ENCODE measurements around the gene RRM1. TPM values are rescaled to one million over a fixed set of nuclear protein-coding genes. Genes with fewer than 3 reads are reported as not detected.

RRM1 gene
- polyA plus RNA-seq, 1 experiment, result 57.4 TPM

DNA sequence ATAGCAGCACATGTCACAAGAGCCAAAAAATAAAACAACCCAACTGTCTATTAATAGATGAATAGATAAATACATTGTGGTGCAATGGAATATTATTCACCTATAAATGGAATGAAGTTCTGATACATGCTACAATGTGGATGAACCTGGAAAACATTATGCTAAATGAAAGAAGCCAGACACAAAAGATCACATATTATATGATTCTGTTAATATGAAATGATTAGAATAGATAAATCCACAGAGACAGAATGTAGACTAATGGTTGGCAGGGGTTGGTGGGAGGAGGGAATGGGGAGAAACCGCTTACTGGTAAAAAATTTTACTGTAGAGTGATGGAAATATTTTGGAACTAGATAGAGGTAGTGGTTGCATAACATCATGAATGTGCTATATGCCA is 32.9 kb upstream of the RRM1 start:
- Histone ChIP-seq H3K27ac (ENCODE audit: low read depth, low read length) (no peak overlapping the region), H3K9me3 (ENCODE audit: control insufficient read depth, insufficient read depth, low read length) (no peaks in the 10 kb centered on the region), H3K27me3 (ENCODE audit: control insufficient read depth, insufficient read depth, low read length) (no peaks in the 10 kb centered on the region), H3K4me3 (ENCODE audit: low read depth, low read length) (no peak overlapping the region)
- DNase-seq (ENCODE audit: low read depth, low spot score), result no peak
- CTCF ChIA-PET, result interaction anchor here (1.1 to 8.3 kb wide), 4 partner anchors 11 to 220 kb away, joined by 4 to 91 read pairs (median 12); partner anchors contain the start of gene STIM1
- POLR2A ChIA-PET, result no interaction called here
- TF ChIP-seq, protein P1, sequence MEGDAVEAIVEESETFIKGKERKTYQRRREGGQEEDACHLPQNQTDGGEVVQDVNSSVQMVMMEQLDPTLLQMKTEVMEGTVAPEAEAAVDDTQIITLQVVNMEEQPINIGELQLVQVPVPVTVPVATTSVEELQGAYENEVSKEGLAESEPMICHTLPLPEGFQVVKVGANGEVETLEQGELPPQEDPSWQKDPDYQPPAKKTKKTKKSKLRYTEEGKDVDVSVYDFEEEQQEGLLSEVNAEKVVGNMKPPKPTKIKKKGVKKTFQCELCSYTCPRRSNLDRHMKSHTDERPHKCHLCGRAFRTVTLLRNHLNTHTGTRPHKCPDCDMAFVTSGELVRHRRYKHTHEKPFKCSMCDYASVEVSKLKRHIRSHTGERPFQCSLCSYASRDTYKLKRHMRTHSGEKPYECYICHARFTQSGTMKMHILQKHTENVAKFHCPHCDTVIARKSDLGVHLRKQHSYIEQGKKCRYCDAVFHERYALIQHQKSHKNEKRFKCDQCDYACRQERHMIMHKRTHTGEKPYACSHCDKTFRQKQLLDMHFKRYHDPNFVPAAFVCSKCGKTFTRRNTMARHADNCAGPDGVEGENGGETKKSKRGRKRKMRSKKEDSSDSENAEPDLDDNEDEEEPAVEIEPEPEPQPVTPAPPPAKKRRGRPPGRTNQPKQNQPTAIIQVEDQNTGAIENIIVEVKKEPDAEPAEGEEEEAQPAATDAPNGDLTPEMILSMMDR (IDR thresholded peaks at IDR 0.05; ENCODE audit: low read depth, low read length), result no peak

DNA sequence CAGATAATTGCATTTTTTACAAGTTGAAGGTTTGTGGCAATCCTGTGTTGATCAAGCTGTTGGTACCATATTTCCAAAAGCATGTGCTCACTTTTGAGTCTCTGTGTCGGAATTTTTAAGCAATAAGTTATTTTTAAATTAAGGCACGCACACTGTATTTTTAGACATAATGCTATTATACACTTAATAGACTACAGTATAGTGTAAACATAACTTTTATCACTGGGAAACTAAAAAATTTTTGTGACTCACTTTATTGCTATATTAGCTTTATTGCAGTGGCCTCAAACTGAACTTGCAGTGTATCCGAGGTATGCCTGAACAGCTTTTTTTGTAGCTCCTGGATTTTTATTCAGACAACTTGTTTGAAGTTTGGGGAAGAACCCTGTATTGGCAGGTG is 31.3 kb upstream of the RRM1 start:
- CTCF ChIA-PET, result interaction anchor here (2.6 to 20.7 kb wide), 2 partner anchors 9 to 215 kb away, joined by 39 to 1559 read pairs; partner anchors contain the start of genes RHOG and STIM1
- H3K27ac ChIP-seq (ENCODE audit: low read depth, low read length), result no peak overlapping the region
- H3K9me3 ChIP-seq (ENCODE audit: control insufficient read depth, insufficient read depth, low read length), result no peaks in the 10 kb centered on the region
- TF ChIP-seq, protein P1 (IDR thresholded peaks at IDR 0.05; ENCODE audit: low read depth, low read length), result no peak
- no peak for DNase-seq (ENCODE audit: low read depth, low spot score)
- no peaks in the 10 kb centered on the region for H3K27me3 ChIP-seq (ENCODE audit: control insufficient read depth, insufficient read depth, low read length)
- H3K4me3 ChIP-seq (ENCODE audit: low read depth, low read length), result no peak overlapping the region
- POLR2A ChIA-PET, result no interaction called here

DNA sequence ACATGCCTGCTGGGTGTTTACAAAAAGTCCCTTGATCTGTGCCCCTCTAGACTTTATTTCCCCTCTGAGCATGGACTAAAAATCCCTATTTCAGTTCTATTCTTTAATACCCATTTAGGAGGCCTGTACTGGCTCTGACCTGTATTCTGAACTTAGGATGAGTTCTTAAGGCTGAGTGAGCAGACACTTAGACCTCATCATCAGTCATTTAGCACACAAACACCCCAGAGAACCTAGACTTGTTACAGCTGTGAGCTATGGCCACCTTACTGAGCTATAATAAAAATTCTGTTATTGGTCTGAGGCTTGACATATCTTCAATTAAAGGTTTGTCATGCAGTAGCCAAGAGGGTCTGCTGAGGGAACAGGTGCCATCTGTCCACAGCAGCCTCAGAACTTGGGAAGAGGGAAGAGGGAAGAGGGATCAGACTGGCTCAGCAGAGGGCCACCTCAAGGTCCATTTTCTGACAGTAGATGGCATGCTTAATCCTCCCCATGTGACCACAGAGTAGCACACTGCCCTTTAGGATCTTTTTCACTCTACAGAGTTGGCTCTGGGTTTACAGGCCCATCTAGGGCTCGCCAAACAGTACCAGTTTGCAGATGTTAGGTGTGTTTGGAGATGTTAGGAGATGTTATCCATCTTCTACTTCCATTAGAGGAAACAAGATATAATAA is 30.2 kb upstream of the RRM1 start:
- Histone ChIP-seq H3K4me3 (ENCODE audit: low read depth, low read length) (no peak overlapping the region), H3K9me3 (ENCODE audit: control insufficient read depth, insufficient read depth, low read length) (no peaks in the 10 kb centered on the region), H3K27ac (ENCODE audit: low read depth, low read length) (no peak overlapping the region), H3K27me3 (ENCODE audit: control insufficient read depth, insufficient read depth, low read length) (no peaks in the 10 kb centered on the region)
- DNase-seq (ENCODE audit: low read depth, low spot score), result no peak
- TF ChIP-seq, protein P1 (IDR thresholded peaks at IDR 0.05; ENCODE audit: low read depth, low read length), result no peak
- ChIA-PET CTCF (interaction anchor here (2.6 to 20.7 kb wide), 2 partner anchors 8 to 216 kb away, joined by 39 to 1559 read pairs; partner anchors contain the start of genes RHOG and STIM1), POLR2A (no interaction called here)

DNA sequence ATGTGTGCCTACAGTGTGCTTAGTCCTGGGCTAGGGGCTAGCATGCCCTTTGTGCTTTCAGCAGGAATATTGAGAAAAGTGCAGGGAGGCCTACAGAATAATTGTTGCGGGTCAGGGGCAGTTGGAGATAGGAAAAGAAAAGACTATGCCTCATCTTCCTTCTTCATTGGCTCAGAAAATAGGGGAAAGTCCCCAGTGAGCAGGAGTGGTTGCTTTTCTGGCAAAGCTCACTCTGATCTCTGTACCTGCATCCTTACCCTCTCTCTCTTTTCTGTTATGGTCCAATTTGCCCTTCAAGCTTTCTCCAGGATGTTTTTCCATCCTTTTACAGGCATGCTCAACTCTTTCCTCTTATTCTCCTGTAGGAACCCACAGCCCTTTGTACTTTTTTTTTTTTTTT is 29.5 kb upstream of the RRM1 start:
- no peaks in the 10 kb centered on the region for H3K9me3 ChIP-seq (ENCODE audit: control insufficient read depth, insufficient read depth, low read length)
- ChIA-PET POLR2A (no interaction called here), CTCF (interaction anchor here (20.7 kb wide), 1 partner anchor 216 kb away, joined by 1559 read pairs; the partner anchor contains the start of genes RHOG and STIM1)
- H3K27ac ChIP-seq (ENCODE audit: low read depth, low read length), result no peak overlapping the region
- H3K4me3 ChIP-seq (ENCODE audit: low read depth, low read length), result no peak overlapping the region
- no peak for DNase-seq (ENCODE audit: low read depth, low spot score)
- TF ChIP-seq, protein P1 (IDR thresholded peaks at IDR 0.05; ENCODE audit: low read depth, low read length), result no peak
- no peaks in the 10 kb centered on the region for H3K27me3 ChIP-seq (ENCODE audit: control insufficient read depth, insufficient read depth, low read length)

DNA sequence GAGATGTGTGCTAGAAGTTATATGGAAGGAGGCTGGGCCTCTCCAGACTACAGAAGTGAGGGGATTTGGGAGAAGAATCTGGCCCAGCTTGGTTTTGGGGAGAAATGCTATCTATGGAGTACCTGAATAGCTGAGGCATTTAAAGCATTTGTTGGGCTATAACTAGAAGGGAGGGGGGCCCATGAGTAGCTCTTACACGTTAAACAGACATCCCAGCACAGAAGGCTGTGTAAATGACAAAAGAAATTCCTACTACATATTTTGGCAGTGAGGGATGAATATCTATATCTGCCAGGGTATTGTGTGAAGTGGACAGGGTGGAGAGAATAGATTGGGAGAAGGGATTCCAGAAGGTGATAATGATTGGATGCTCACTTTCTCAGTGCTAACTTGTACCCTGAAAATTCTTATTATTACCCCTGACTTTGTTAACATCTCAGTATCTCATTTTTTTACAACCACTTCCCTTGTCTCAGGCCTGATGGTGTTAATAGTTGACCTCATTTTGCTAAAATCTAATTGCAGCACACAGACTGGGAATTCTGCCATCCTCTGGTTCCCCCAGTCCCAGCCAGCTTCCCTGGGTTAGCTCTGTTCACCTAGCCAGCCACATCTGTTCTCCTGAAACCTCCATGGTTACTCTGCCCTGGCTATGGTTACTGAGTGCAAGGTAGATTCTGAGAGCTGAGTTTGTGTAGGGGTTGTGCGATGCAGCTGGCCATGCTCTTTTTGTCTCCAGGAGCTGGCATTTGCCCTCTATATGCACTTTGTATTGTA is 28.8 kb upstream of the RRM1 start:
- Histone ChIP-seq H3K27me3 (ENCODE audit: control insufficient read depth, insufficient read depth, low read length) (no peaks in the 10 kb centered on the region), H3K27ac (ENCODE audit: low read depth, low read length) (no peak overlapping the region), H3K4me3 (ENCODE audit: low read depth, low read length) (no peak overlapping the region), H3K9me3 (ENCODE audit: control insufficient read depth, insufficient read depth, low read length) (no peaks in the 10 kb centered on the region)
- no peak for DNase-seq (ENCODE audit: low read depth, low spot score)
- TF ChIP-seq, protein P1 (IDR thresholded peaks at IDR 0.05; ENCODE audit: low read depth, low read length), result no peak
- CTCF ChIA-PET, result interaction anchor here (0.6 to 20.7 kb wide), 2 partner anchors 50 to 217 kb away, joined by 5 to 1559 read pairs; partner anchors contain the start of genes RHOG and STIM1
- POLR2A ChIA-PET, result no interaction called here

Data from AG04450 (cell line).